GM19468 (cell line): Measurements from ENCODE around the gene SGPP2.
"Not testable (repeated sequence)": the region's sequence is repeated elsewhere in the genome, so short reads cannot be mapped to it uniquely, and the experiment has no call there.

Experiments
- ATAC-seq: cut with Tn5 transposase; IDR thresholded peaks from one replicate; pipeline ENCODE4 v1.9.1; 2021; ENCODE audit warnings: mild to moderate bottlenecking, moderate library complexity, moderate number of reproducible peaks; ENCODE audit not compliant: unreplicated experiment; ENCODE audit errors: extremely low read depth

Gene SGPP2, protein sequence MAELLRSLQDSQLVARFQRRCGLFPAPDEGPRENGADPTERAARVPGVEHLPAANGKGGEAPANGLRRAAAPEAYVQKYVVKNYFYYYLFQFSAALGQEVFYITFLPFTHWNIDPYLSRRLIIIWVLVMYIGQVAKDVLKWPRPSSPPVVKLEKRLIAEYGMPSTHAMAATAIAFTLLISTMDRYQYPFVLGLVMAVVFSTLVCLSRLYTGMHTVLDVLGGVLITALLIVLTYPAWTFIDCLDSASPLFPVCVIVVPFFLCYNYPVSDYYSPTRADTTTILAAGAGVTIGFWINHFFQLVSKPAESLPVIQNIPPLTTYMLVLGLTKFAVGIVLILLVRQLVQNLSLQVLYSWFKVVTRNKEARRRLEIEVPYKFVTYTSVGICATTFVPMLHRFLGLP

DNA sequence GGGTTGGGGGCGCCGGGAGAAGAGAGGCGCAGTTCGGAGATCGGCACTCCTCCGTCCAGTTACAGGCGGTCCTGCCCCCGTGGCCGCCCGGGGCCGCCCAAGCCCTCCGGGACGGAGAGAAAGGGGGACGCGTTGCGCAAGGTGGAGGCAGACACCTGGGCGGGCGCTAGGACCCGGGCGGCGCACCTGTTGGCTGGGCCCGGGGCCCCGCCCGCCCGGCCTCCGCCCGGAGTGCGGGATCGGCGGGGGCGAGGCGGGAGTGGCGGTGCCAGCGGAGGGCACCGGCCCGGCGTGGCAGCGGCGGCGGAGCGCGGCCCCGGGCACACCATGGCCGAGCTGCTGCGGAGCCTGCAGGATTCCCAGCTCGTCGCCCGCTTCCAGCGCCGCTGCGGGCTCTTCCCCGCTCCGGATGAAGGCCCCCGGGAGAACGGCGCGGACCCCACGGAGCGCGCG is at the start of gene SGPP2:
TSS of gene SGPP2 (plus strand) at position 268 of the 453 bp plus-strand sequence. CDS start at position 328, 60 bp downstream.
- no peak for ATAC-seq

DNA sequence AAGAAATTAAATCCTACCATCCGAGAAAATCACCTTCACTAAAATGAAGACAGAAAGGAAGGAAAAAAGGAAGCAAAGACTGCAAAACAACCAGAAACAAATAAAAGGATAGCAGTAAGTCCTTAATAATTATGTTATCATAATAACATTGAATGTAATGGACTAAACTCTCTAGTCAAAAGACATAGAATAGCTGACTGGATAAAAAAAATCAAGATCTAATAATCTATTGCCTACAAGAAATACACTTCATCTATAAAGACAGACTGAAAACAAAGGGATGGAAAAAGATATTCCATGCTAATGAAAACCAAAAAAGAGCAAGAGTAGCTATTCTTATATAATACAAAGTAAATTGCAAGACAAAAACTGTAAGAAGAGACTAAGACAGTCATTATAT is 48.5 kb upstream of the SGPP2 start:
- no peak for ATAC-seq

DNA sequence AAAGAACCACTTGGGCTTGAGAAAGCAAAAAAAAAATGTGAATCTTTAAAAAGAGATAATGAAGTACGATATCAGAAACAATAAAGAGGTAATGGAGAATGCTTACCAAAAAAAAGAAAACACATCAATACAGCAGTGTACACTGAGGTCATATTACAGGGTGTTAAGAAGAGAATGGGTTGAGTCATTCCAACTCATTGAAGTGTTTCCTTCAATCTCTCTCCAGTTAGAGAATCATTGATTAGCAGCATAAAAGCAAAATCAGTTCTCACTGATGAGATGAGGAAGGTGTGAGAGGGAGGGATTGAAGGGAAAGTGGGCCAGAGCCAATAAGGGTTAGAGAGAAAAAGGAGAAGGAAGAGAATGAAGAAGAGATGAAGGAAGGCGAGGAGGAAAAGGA is 43.9 kb upstream of the SGPP2 start:
- ATAC-seq, result no peak

DNA sequence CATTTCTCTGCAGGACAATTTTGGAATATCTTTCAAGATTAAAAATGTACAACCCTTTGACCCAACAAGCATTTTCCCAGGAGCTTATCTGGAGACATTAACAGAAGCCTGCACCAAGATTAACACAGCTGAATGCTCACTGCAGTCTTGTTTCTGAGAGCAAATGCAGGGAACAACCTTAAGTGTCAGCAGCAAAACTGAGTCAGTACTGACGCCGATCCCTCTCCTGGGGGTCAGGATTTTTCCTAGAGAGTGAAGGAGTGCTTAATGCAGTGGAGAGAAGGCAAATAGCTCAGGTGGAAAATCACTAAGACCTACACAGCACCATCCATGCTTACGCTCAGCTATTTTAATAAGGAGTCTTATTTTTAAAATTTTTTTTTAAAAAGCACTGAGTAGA is 42.8 kb upstream of the SGPP2 start:
- no peak for ATAC-seq

DNA sequence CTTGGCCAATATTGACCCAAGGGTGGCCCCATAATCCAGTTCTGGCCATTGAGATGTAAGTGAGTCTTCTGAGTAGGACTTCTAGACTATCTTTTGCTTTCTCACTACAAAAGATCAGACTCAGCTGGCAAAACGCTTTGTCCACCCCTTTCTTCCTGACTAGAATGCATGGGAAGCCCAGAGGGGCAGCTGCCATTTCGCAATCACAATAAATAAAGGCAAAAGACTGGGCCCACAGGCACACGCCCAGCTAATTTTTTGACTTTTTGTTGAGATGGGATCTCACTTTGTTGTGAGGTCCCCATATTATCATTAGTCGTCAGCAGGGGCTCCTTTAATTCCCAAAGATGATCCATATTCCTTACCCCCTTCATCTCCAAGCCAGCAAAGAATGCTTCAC is 41.1 kb upstream of the SGPP2 start:
- no peak for ATAC-seq

DNA sequence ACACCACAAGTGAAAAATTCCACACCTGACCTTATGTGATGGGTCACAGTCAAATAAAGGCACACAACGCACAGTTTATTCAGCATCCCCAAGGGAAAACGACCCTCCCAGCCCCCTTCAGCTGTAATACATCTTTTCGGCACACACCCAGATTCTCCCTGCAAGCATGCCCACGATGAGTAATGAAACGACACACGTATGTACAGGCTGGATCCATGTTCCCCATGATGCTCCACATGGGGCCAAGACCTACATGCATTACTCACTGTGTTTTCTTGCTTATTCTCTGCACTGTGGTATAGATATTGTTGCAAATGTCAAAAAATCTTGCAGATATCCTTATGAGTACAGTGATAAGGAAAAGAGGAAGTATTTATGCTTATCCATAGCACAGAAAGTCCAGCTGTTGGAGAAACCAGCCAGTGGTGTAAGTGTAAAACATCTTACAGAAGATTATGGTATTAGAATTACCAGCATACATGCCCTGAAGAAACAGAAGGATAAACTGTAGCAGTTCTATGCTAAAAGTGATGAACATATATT is 32.5 kb upstream of the SGPP2 start:
- ATAC-seq, result no peak

DNA sequence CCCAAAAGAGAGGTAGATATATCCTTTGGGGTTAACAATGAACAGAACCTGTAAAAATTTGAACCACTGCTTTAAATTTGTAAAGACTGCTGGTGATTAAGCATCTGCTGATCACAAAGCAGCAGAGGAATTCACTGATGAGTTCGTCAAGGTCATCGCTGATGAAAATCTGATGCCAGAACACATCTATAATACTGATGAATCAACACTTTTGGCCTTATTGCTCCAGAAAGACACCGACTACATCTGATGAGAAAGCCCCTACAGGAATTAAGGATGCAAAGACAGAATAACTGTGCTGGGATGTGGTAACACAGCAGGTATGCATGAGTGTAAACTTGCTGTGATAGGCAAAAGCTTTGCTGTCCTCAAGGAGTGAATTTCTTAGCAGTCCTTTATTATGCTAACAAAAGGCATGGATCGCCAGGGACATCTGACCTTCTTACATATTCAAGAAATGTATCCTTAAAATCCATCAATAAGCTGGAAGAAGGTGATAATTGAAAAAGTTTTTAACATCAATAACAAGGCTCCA is 30.5 kb upstream of the SGPP2 start:
- no peak for ATAC-seq

DNA sequence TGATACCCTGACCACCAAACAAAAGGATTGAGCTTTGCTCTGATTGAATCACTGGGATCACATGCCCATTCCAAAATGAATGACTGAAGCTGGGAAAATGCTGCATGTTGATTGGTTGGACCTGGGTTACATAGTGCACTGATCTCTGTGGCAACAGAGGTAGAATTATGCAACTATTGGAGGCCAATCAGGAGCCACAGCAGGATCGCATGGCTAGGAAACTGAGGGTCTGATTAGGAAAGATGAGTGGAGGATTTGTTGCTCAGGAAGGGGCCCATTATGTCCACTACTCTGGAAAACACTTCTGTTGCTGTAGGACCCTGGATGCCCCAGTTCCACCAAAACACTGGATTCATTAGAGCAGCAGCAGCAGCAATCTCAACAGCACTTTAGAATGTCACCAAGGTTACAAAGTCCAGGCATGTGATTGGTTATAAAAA is 25.9 kb upstream of the SGPP2 start:
- ATAC-seq, result no peak

DNA sequence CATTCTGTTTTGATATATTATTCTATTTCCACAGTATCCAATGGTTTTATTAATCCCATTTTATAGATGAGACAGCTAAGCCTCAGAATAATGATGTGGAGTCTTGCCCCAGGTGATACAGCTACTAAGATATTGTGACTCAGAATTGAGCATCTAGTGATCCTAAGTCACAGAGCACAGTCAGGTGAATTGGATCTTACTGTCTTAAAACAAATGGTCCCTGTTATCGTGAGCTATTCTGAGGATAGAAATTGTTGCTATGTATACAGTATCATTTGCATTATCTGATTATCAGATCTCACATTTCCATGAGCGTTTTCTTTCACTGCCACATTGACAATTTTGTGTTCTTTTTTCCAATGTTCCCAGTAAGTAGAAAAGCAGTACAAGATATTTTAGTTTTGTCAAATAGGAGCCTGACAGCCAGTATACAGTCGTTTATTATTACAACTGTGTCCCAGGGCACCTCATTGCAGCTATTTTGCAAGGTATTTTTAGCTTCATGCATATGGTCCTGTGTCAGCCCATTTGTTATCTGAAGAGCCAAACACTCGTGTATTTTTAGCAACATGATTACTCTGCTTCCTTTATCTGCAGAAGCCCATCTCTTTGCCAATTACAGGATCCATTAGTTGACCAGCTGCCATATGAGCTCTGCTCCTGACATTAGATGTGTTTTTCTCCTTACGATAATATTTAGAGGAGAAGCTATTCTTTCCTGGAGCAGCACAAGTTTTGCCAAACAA is 25.1 kb upstream of the SGPP2 start:
- ATAC-seq, result no peak

DNA sequence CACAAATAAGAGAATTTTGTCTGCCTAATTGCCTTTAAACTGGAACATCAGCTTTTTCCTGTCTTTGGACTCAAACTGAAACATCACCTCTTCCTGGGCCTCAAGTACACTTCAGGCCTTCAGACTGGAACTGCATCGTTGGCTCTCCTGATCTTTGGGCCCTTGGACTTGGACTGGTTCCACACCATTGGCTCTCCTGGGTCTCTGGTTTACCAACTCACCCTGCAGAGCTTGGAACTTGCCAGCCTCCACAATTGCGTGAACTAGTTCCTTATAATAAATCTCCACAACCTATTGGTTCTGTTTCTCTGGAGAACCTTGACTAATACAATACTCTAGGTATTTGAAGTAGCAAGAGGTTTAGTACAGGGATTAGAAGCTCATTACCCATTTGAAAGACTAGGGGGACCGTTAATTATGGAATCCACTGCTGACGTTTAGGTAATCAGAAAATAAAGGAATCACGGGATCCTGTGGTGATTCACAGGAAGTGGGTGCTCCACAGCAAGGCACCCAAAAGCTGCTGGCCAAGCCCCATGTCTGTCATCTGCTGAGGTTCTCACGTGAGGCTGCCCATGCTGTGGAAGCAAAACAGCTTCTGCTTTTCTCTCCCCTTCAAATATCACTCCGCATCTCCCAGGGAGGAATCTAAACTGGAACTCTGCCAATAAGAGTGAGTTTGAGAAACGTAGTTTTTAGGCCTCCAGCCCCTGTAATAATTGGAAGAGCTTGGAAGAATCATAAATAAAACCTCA is 20.0 kb upstream of the SGPP2 start:
- no peak for ATAC-seq

DNA sequence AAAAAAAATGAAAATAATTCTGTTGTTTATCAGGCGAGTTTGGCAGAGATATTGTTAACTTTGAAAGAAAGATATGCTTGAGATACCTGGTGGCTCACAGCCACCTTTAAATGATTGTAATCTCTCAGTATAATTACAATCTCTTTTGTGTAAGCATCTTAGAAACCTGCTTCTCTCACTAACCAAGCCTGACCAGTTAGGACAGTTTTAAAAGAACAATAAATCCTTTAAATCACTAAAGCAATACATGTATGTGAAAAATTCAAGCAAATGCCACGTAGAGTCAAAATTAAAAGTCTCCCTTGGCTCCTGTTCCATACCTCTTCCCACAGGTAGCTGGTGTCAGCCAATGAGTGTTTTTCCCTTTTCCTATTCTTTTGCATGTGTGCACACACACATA is 15.7 kb upstream of the SGPP2 start:
- ATAC-seq, result no peak

DNA sequence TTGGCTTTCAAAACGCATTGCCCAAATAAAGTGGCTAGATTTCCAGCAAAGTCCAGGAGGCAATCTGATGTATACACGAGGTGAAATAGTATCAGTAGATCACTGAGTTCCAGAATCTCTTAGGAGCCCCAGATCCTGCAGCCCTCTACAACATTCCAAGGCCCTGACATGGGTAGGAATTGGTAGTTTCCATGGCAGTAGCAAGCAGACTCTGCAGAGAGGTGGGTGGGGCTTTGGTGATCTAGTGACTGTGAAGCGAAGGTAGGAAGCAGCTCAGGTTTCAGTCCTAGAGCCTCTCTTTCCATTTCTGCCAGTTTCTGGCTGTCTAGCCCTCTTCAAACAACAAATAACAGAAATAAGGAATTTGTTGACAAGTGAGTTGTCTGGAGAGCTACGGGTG is 13.8 kb upstream of the SGPP2 start:
- ATAC-seq, result no peak

DNA sequence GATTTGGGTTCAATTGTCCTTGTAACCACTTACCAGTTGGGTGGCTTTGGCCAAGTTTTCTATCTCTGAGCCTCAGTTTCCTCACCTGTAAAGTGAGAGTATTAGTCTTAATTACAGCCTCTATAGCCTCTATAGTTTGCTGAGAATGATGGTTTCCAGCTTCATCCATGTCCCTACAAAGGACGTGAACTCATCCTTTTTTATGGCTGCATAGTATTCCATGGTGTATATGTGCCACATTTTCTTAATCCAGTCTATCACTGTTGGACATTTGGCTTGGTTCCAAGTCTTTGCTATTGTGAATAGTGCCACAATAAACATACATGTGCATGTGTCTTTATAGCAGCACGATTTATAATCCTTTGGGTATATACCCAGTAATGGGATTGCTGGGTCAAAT is 12.0 kb upstream of the SGPP2 start:
- ATAC-seq, result not testable (repeated sequence)

DNA sequence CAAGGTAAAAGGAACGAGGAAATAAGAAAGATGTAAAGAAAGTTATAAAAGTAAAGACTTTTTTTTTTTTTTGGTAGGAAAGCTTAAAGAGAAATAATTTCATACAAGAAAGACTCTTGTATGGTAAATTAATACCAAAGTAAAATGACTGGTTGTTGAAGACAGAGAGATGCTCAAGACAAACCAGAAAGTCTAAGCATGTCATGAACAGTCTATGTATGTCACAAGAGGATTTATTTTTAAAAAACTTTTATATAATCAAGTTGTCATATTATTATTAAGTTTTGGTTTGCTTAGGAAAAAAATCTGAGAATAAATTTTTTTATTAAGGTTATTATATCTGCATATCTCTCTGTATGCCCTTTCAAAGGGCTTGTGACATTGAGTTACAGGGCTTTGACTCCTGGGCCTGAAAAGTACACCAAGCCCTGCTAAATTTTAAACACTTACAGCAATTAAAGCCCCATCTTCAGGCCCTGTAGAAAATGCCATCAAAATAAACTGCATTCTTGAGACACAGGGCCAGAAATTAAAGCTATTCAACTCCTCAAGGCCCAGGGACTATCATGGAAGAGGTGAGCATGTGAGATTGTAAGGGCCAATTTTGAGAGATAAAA is 10.9 kb upstream of the SGPP2 start:
- no peak for ATAC-seq

DNA sequence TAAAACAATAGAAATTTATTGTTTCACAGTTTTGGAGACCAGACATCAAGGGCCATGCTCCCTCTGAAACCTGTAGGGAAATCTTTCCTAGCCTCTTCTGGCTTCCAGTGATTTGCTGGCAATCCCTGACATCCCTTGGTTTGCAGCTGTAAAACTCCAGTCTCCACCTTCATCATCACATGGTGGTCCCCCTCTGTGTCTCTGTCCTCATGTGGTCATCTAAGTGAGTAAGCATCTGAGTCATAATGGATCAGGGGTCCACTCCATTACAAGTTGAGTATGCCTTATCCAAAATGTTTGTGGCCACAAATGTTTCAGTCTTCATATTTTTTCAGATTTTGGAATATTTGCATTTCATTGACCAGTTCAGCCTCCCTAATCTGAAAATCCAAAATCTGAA is 5.6 kb upstream of the SGPP2 start:
- no peak for ATAC-seq

DNA sequence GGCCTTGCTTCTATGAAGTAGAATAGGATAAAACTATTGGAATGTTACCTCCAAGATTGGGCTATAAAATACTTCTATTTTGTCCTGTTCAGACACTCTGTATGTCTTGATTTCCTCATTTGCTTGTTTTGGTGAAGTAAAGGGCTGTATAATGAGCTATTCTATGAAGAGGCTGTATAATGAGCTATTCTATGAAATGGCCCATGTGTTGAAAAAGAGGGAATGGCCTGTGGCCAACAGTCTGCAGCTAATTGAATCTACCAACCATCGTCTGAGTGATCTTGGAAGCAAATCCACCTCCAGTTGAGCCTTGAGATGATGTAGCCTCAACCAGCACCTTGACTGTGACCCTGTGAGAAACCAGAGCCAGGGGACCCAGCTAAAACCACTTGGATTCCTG is 3.8 kb upstream of the SGPP2 start:
- no peak for ATAC-seq

DNA sequence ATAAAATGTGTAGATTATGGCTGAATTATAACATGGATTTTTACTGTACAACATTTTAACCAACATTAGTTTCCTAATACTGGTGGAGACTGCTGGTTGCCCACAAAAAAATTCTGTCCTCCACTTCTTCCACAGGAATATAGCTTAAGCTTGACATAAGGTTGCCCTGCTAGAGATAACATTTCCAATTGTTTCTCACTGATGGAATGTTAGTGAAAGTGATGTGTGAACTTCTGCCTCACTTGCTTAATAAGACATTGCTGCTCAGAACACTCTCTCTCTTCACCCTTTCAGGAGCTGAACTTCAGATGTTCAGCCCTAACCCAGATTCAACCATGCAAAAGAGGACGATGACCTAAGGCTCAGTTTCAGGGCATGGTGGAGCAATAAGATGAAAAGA is 2.7 kb upstream of the SGPP2 start:
- no peak for ATAC-seq

DNA sequence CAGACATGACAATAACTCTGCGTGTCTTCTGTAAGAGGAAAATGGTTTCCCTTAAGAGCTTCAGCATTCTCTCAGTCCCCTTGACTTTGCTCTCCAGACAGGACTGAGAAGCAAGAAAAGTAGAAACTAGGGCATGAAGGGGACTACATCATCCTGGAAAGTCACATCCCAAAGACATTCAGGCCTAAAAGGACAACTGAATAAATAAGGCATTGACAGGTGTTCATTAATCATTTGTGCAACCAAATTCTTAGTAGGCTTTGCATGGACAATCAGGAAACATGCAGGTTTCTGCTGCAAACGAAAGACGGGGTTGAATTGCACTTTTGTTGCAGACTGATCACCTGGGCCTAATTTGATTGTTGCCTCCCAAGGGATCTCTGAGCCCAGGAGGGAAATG is 1.2 kb upstream of the SGPP2 start:
- ATAC-seq, result no peak

DNA sequence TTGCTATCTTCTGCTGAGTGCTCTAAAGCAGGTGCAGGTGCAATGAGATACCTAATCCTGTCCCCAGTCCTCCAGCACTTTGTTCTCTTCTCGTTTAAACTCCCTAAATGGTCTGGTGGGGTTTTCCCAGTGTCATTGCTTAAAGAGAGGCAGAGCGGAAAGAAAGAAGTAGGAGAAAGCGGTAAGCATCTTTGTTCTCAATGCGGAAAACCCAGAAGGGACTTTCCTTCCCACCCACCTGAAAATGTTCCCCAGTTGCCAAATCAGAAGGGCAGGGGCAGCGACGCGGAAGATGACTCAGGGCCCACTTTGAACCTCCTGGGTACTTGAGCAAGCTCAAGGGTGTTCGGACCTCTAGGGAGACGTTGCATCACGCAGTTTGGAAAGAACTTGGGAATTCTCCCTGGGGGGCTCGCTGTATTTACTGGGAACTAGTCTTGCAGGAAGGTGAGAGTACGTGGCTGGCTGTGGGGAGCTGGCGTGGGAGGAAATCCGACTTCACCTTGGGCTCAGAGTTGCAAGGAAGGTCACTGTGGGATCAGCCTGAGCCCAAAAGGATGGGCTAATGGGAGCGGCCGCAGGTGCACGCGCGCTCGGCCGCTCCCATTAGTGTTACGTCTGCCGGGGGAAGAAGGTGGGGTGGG is 589 bp upstream of the SGPP2 start:
- ATAC-seq, result no peak
